Heart left ventricle (tissue), 13 donors: ENCODE results near the gene ACOT12.

Source experiments
- POLR2A ChIP-seq, 2 donors: fragments of 450-650 bp; IDR thresholded peaks; one replicate each; pipeline ENCODE4 v1.6.1; 2017; ENCODE audit warnings: antibody characterized with exemption in 2 of 2, mild to moderate bottlenecking in 2 of 2, moderate library complexity in 2 of 2
- TF ChIP-seq, protein P1 (sequence below), 12 donors: fragments of 200-600 bp; sonication (generic) in 4 of 12; IDR thresholded peaks; one replicate each; pipeline versions ENCODE4 v1.5.0 to v1.8.0; 2018 to 2022; ENCODE audit warnings: antibody characterized with exemption in 12 of 12, mild to moderate bottlenecking in 5 of 12
- donor health status: ischemic (EF 13 %, LVEDD 7.1; RV severe dilation, severe dysfunction).
- donor health status: DM: no; HTN: yes; CAD: no.
- donor health status: DM: no; HTN: no; CAD: no.
- donor health status: ischemic (EF 25% LVEDD 6.9; RV normal size, moderate dysfunction).
- donor health status: ischemic (EF 25% LVEDD 5.7; RV mildly dilated, moderate dysfunction).
- donor health status: ischemic (EF 35%, LVEDD 5.7; RV mildly dilated, moderate dysfunction).
- donor health status: nonischemic (EF 11% LVEDD 7.7; RV severe dilation, severe dysfunction).
- donor health status: DM: yes; HTN: yes; CAD: no.
- donor health status: PGD.
- donor health status: ischemic (EF 29% LVEDD 5.4; RV normal size, mild dysfunction).
- donor health status: nonischemic (EF 23%, LVEDD 6.1; RV moderate dilation, normal function).

DNA sequence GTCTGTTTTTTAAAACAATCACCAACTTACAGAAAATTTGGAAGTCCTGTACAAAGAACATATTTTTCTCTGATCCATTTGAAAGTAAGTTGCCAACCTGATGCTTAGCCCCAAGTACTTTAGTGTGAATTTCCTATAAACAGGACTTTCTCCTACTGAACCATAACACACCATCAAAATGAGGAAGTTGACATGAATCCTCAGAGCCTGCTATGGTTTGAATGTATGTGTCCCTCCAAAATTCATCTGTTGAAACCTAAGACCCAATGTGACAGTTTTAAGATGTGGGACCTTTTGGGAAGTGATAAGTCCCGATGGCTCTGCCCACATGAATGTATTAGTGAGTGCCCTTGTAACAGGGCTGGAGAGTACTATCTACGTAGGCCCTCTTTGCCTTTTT is 6.4 kb upstream of the ACOT12 start:
- TF ChIP-seq, protein P1, sequence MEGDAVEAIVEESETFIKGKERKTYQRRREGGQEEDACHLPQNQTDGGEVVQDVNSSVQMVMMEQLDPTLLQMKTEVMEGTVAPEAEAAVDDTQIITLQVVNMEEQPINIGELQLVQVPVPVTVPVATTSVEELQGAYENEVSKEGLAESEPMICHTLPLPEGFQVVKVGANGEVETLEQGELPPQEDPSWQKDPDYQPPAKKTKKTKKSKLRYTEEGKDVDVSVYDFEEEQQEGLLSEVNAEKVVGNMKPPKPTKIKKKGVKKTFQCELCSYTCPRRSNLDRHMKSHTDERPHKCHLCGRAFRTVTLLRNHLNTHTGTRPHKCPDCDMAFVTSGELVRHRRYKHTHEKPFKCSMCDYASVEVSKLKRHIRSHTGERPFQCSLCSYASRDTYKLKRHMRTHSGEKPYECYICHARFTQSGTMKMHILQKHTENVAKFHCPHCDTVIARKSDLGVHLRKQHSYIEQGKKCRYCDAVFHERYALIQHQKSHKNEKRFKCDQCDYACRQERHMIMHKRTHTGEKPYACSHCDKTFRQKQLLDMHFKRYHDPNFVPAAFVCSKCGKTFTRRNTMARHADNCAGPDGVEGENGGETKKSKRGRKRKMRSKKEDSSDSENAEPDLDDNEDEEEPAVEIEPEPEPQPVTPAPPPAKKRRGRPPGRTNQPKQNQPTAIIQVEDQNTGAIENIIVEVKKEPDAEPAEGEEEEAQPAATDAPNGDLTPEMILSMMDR (IDR thresholded peaks at IDR 0.05): no peak
- TF ChIP-seq POLR2A (IDR thresholded peaks at IDR 0.05): no peak
